H1 (cell line): Measurements from ENCODE around the gene ZNF501. TPM values are rescaled to one million over a fixed set of nuclear protein-coding genes. Genes with fewer than 3 reads are reported as not detected.
A peak's percentile ranks its signal among the peaks of the same experiment; 100 is the strongest.

Experiments
- CTCF ChIA-PET: fragments of 300-600 bp; sonication (Branson Sonifier 250); formaldehyde crosslinking; loops from one replicate; lab custom pipeline; 2021; ENCODE audit not compliant: partially characterized antibody; lab: Charles Lee
- POLR2A ChIA-PET: fragments of 300-600 bp; sonication (Branson Sonifier 250); formaldehyde crosslinking; loops from one replicate; lab custom pipeline; 2021; ENCODE audit warnings: inconsistent platforms; ENCODE audit not compliant: partially characterized antibody; lab: Charles Lee
- DNase-seq, 2 experiments: peaks; one replicate each; pipeline versions ENCODE4 v3.0.0 to v3.0.0-alpha.2; 2010 to 2022; ENCODE audit warnings: low spot score in 2 of 2, low read depth in 1 of 2, mixed read lengths in 1 of 2
- FAIRE-seq: peaks from 2 replicates; lab custom pipeline; 2011; peaks lifted over from hg19 to GRCh38; lab: Jason Lieb, UNC
- H2AFZ ChIP-seq: 2 replicates; pipeline ENCODE4 v1.8.1; 2012; ENCODE audit warnings: low read length, inconsistent platforms
- H2AK5ac ChIP-seq: 2 replicates; pipeline ENCODE4 v1.6.1; 2013; ENCODE audit warnings: low read depth, low read length
- H2BK120ac ChIP-seq: replicated peaks from 2 replicates; pipeline ENCODE3; 2013; ENCODE audit warnings: low read depth, low read length, inconsistent platforms
- H2BK12ac ChIP-seq: 2 replicates; pipeline ENCODE4 v1.6.1; 2013; ENCODE audit warnings: low read depth, low read length
- H2BK15ac ChIP-seq: 2 replicates; pipeline ENCODE4 v1.6.1; 2013; ENCODE audit warnings: low read length
- H2BK20ac ChIP-seq: 2 replicates; pipeline ENCODE4 v1.6.1; 2013; ENCODE audit warnings: low read length
- H2BK5ac ChIP-seq: 2 replicates; pipeline ENCODE4 v1.6.1; 2013; ENCODE audit warnings: low read depth, low read length
- H3K14ac ChIP-seq: 2 replicates; pipeline ENCODE4 v1.6.1; 2013; ENCODE audit warnings: inconsistent platforms; ENCODE audit not compliant: insufficient read length
- H3K18ac ChIP-seq: 2 replicates; pipeline ENCODE4 v1.6.1; 2013; ENCODE audit warnings: low read length; ENCODE audit errors: extremely low read depth
- H3K23ac ChIP-seq: 2 replicates; pipeline ENCODE4 v1.6.1; 2013; ENCODE audit warnings: inconsistent platforms; ENCODE audit not compliant: insufficient read length
- H3K23me2 ChIP-seq: 2 replicates; pipeline ENCODE4 v1.6.1; 2013; ENCODE audit warnings: low read depth, low read length
- H3K27ac ChIP-seq: 2 replicates; pipeline ENCODE4 v1.6.1; 2011; ENCODE audit warnings: low read depth, low read length, inconsistent platforms
- H3K27me3 ChIP-seq, 4 experiments: replicated peaks in 1 of 4; 1 replicate in 1 of 4; 2 replicates in 3 of 4; pipeline versions ENCODE4 v1.6.1 to v1.8.1; 2011 to 2013; ENCODE audit warnings: low read length in 3 of 4, mild to moderate bottlenecking in 3 of 4, inconsistent platforms in 2 of 4, mixed read lengths in 2 of 4, moderate library complexity in 1 of 4; ENCODE audit not compliant: control insufficient read depth in 3 of 4, insufficient read depth in 3 of 4; ENCODE audit errors: extremely low read depth in 1 of 4
- H3K36me3 ChIP-seq, 4 experiments: 2 replicates each; pipeline versions ENCODE4 v1.6.1 to v1.8.1; 2011 to 2013; ENCODE audit warnings: mild to moderate bottlenecking in 4 of 4, low read length in 3 of 4, moderate library complexity in 2 of 4, control low read depth in 1 of 4, inconsistent platforms in 1 of 4; ENCODE audit not compliant: insufficient read depth in 4 of 4, control insufficient read depth in 2 of 4
- H3K4ac ChIP-seq: replicated peaks from 2 replicates; pipeline ENCODE3; 2013; ENCODE audit warnings: low read length, low read depth, mixed read lengths, inconsistent platforms; ENCODE audit not compliant: insufficient read length
- H3K4me1 ChIP-seq, 4 experiments: replicated peaks in 1 of 4; 1 replicate in 1 of 4; 2 replicates in 3 of 4; pipeline versions ENCODE4 v1.6.1 to v1.8.1; 2011 to 2013; ENCODE audit warnings: low read length in 3 of 4, inconsistent platforms in 2 of 4, mixed read lengths in 1 of 4; ENCODE audit not compliant: insufficient read depth in 4 of 4, control insufficient read depth in 3 of 4
- H3K4me2 ChIP-seq, 2 experiments: 2 replicates each; pipeline versions ENCODE4 v1.6.1 to v1.8.1; 2011 to 2013; ENCODE audit warnings: low read depth in 2 of 2, low read length in 2 of 2, control low read depth in 1 of 2, inconsistent platforms in 1 of 2, mild to moderate bottlenecking in 1 of 2; ENCODE audit not compliant: insufficient read depth in 1 of 2
- H3K4me3 ChIP-seq, 4 experiments: fragments of 200-600, 300-600 bp in 1 of 4; sonication (generic), shearing (Covaris generic), sonication (Bioruptor Twin) in 1 of 4; 2 replicates each; pipeline versions ENCODE4 v1.5.1 to v1.8.1; 2011 to 2016; ENCODE audit warnings: low read length in 4 of 4, low read depth in 3 of 4, control low read depth in 2 of 4, inconsistent platforms in 2 of 4, mild to moderate bottlenecking in 2 of 4, mixed read lengths in 1 of 4, moderate library complexity in 1 of 4; ENCODE audit not compliant: insufficient read depth in 2 of 4; ENCODE audit errors: extremely low read depth in 1 of 4
- H3K56ac ChIP-seq: replicated peaks from 2 replicates; pipeline ENCODE3; 2013; ENCODE audit warnings: low read depth, mild to moderate bottlenecking, mixed read lengths, low read length, inconsistent platforms; ENCODE audit not compliant: insufficient read length
- H3K79me1 ChIP-seq: 2 replicates; pipeline ENCODE4 v1.6.1; 2013; ENCODE audit warnings: low read depth, low read length, control low read depth
- H3K79me2 ChIP-seq, 2 experiments: 2 replicates each; pipeline versions ENCODE4 v1.6.1 to v1.8.1; 2012 to 2013; ENCODE audit warnings: low read length in 2 of 2, mild to moderate bottlenecking in 2 of 2, inconsistent platforms in 1 of 2; ENCODE audit not compliant: insufficient read depth in 2 of 2, control insufficient read depth in 1 of 2
- H3K9ac ChIP-seq, 4 experiments: replicated peaks in 1 of 4; 1 replicate in 1 of 4; 2 replicates in 3 of 4; pipeline versions ENCODE4 v1.6.1 to v1.8.1; 2011 to 2013; ENCODE audit warnings: low read depth in 3 of 4, low read length in 3 of 4, control low read depth in 2 of 4, mild to moderate bottlenecking in 2 of 4, moderate library complexity in 2 of 4, inconsistent platforms in 1 of 4; ENCODE audit errors: extremely low read depth in 1 of 4
- H3K9me3 ChIP-seq, 2 experiments: 2 replicates each; pipeline versions ENCODE4 v1.6.1 to v1.8.1; 2012 to 2013; ENCODE audit warnings: mild to moderate bottlenecking in 2 of 2, moderate library complexity in 2 of 2, control low read depth in 1 of 2, inconsistent platforms in 1 of 2, low read depth in 1 of 2, low read length in 1 of 2, mixed read lengths in 1 of 2; ENCODE audit not compliant: insufficient read depth in 2 of 2
- H4K20me1 ChIP-seq, 2 experiments: replicated peaks in 1 of 2; 2 replicates each; pipeline versions ENCODE3 to v1.8.1; 2011 to 2013; ENCODE audit warnings: inconsistent platforms in 2 of 2, low read length in 2 of 2, mild to moderate bottlenecking in 1 of 2; ENCODE audit not compliant: insufficient read depth in 2 of 2, control insufficient read depth in 1 of 2
- H4K5ac ChIP-seq: 2 replicates; pipeline ENCODE4 v1.6.1; 2013; ENCODE audit warnings: low read length, low read depth, mixed read lengths, inconsistent platforms; ENCODE audit not compliant: insufficient read length
- H4K8ac ChIP-seq: 2 replicates; pipeline ENCODE4 v1.8.0; 2013; ENCODE audit warnings: mild to moderate bottlenecking, moderate library complexity, low read length, inconsistent platforms; ENCODE audit not compliant: insufficient read depth; ENCODE audit errors: extremely low read depth
- H4K91ac ChIP-seq: replicated peaks from 2 replicates; pipeline ENCODE3; 2013; ENCODE audit warnings: low read length, mixed read lengths, inconsistent platforms; ENCODE audit not compliant: insufficient read length
- CTBP2 ChIP-seq: IDR thresholded peaks from 2 replicates; pipeline ENCODE4 v1.7.0; 2011; ENCODE audit warnings: borderline replicate concordance, mild to moderate bottlenecking, moderate library complexity, mixed read lengths, low read length; ENCODE audit not compliant: insufficient read depth, insufficient read length
- HDAC6 ChIP-seq: IDR thresholded peaks from one replicate; pipeline ENCODE4 v1.7.1; 2012; ENCODE audit warnings: low read depth, mild to moderate bottlenecking, inconsistent platforms, low read length, moderate library complexity
- KDM4A ChIP-seq: IDR thresholded peaks from one replicate; pipeline ENCODE4 v1.7.1; 2012; ENCODE audit warnings: low read depth, mild to moderate bottlenecking, moderate library complexity, low read length, inconsistent platforms; ENCODE audit not compliant: severe bottlenecking
- KDM5A ChIP-seq: fragments of 200-600 bp; IDR thresholded peaks from 2 replicates; pipeline ENCODE4 v1.7.1; 2012; ENCODE audit warnings: mild to moderate bottlenecking, low read length, inconsistent platforms, mixed read lengths
- RBBP5 ChIP-seq: IDR thresholded peaks from 2 replicates; pipeline ENCODE4 v1.7.1; 2012; ENCODE audit warnings: low read depth, mild to moderate bottlenecking, inconsistent platforms, low read length, moderate library complexity, borderline replicate concordance
- SP1 ChIP-seq: IDR thresholded peaks from 2 replicates; pipeline ENCODE4 v1.6.1; 2011; ENCODE audit warnings: low read depth, low read length
- ZNF274 ChIP-seq: IDR thresholded peaks from 2 replicates; pipeline ENCODE4 v1.7.0; 2012; ENCODE audit warnings: low read length, borderline replicate concordance; ENCODE audit errors: extremely low read depth
- WGBS, 2 experiments: shearing (Covaris generic) in 1 of 2; methylation state at CpG; one replicate each; pipeline versions ENCODE4 v1.1.6 to v1.1.7; 2013 to 2015; ENCODE audit warnings: low lambda C conversion rate in 2 of 2, mixed read lengths in 2 of 2, inconsistent platforms in 1 of 2, low coverage in 1 of 2, missing lambda C conversion rate in 1 of 2; ENCODE audit not compliant: insufficient replicate concordance in 2 of 2, insufficient coverage in 1 of 2, insufficient read length in 1 of 2; ENCODE audit errors: extremely low coverage in 1 of 2, missing lambda C conversion rate in 1 of 2; 5-methylcytosine and 5-hydroxymethylcytosine counted together
- polyA plus RNA-seq, 7 experiments: library from polyadenylated mRNA; depleted of rRNA in 3 of 7; stranded (reverse) in 5 of 7; unstranded in 2 of 7; fragments of >200 nt in 5 of 7; fragments of 200-250 nt in 2 of 7; gene quantifications; 1 replicate in 5 of 7; 2 replicates in 1 of 7; 4 replicates in 1 of 7; pipeline versions ENCODE4 v1.2.1 to v1.2.3, GENCODE V29; 2011 to 2013; ENCODE audit warnings: missing spikeins in 2 of 7, mixed read lengths in 2 of 7
- total RNA-seq: library from RNA; stranded (reverse); fragmentation: NEBNext Ultra II Directional; extraction: Animal tissue kit (Norgen Biotek cat#: 25700); gene quantifications from 2 replicates; pipeline ENCODE4 v1.2.1, GENCODE V29; 2021

Gene ZNF501
- total and polyA plus RNA-seq, 2 of the 8 experiments (the other 6 are each of a cell fraction or from before 2014, with no cell fraction given), result 1.6 to 5.3 TPM

DNA sequence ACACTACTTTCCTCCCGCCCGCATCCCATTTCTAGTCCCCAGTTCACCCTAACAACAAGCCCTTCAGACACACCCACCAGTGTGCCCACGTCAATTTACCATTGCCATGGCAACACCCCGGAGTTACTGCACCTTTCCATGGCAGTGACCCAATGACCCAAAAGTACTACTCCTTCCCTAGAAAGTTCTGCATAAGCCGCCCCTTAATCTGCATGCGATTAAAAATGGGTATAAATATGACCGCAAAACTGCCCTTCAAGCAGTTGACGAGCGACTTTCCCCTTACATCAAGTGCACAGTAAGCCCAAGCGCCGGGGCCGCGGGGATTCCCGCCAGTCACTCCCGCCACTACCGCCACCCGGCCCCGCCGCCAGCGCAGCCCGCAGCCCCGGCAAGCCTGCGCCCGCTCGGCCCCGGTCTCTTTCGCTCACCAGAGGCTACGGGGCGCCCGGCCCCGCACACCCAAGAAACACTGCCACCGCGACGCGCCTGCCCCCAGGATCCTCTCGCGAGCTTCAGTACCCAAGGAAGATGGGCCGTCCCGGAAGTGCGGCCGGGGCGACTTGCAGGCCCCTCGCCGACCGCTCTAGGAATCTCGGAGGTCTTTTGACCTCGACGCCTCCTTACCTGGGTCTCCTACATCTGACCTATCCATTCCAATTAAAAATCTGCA lies 44.2 kb upstream of the ZNF501 start:
- Histone ChIP-seq H3K27ac (no peak overlapping the region), H3K14ac (no peak overlapping the region), H3K9me3 (peaks cover 31 to 67% of the 10 kb centered on the region in 2 experiments), H4K5ac (no peak overlapping the region), H3K36me3 (peaks cover 0 to 2% (median 0%) of the 10 kb centered on the region in 4 experiments; a peak in 2 of 8 replicates), H4K8ac (peak overlapping the region; percentile 72), H2BK20ac (no peak overlapping the region)
- TF ChIP-seq KDM5A (no peak), SP1 (no peak), KDM4A (no peak), CTBP2 (no peak), RBBP5 (no peak), ZNF274 (no peak), HDAC6 (no peak)
- TF ChIP-seq, all 59 proteins: peak for 0
- Histone ChIP-seq H2BK5ac (no peak overlapping the region), H2BK12ac (no peak overlapping the region), H3K79me2 (no peaks in the 10 kb centered on the region), H2AFZ (no peak overlapping the region), H3K18ac (no peak overlapping the region), H3K79me1 (no peaks in the 10 kb centered on the region), H4K20me1 (no peaks in the 10 kb centered on the region), H3K23me2 (no peaks in the 10 kb centered on the region), H3K27me3 (no peaks in the 10 kb centered on the region; a peak in 2 of 7 replicates), H2BK120ac (no peak overlapping the region), H3K23ac (no peak overlapping the region), H3K9ac (no peak overlapping the region), H2AK5ac (no peak overlapping the region), H3K4ac (no peak overlapping the region), H4K91ac (no peak overlapping the region), H3K56ac (no peak overlapping the region), H3K4me1 (no peaks in the 10 kb centered on the region), H3K4me3 (peak overlapping the region in 1 of 4 experiments; percentile 68; a peak in 2 of 8 replicates), H3K4me2 (peak overlapping the region in 1 of 2 experiments; percentile 61; a peak in 2 of 4 replicates), H2BK15ac (no peak overlapping the region)
- POLR2A ChIA-PET, result interaction anchor here (0.6 kb wide), 1 partner anchor 157 kb away, joined by 3 read pairs; no protein-coding TSS in a partner anchor
- 93% methylated on average over 44 of the region's 48 CpGs; no CpG with 5 or more reads in 1 of the 2 experiments for WGBS, 2 experiments
- DNase-seq, result peak in 1 of 2 experiments; percentile 78
- CTCF ChIA-PET, result no interaction called here
- no peak for FAIRE-seq
